ENCODE results near the gene NAA60.

NAA60 gene

DNA sequence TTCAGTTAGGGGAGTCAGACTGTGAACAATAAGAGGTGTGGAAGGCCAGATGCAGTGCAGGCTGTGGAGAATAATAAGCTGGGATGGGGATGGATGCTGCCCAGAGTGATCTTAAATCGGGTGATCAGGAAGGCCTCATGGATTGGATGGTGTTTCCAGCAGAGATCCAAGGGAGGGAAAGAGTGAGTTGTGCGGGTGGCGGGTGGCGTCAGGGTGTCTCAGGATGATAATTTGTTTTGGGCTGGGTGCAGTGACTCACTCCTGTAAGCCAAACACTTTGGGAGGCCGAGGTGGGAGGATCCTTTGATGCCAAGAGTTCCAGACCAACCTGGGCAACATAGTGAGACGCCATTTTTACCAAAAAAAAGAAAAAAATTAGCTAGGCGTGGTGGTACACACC, 65.3 kb downstream of the NAA60 start:
- TF ChIP-seq, protein P1, sequence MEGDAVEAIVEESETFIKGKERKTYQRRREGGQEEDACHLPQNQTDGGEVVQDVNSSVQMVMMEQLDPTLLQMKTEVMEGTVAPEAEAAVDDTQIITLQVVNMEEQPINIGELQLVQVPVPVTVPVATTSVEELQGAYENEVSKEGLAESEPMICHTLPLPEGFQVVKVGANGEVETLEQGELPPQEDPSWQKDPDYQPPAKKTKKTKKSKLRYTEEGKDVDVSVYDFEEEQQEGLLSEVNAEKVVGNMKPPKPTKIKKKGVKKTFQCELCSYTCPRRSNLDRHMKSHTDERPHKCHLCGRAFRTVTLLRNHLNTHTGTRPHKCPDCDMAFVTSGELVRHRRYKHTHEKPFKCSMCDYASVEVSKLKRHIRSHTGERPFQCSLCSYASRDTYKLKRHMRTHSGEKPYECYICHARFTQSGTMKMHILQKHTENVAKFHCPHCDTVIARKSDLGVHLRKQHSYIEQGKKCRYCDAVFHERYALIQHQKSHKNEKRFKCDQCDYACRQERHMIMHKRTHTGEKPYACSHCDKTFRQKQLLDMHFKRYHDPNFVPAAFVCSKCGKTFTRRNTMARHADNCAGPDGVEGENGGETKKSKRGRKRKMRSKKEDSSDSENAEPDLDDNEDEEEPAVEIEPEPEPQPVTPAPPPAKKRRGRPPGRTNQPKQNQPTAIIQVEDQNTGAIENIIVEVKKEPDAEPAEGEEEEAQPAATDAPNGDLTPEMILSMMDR (IDR thresholded peaks at IDR 0.05; ENCODE audit: borderline replicate concordance, control extremely low read depth, extremely low read depth, insufficient read depth, missing control alignments) = no peak
- in situ Hi-C loops (cut with MboI; ENCODE audit: low sequenced_read_pairs, unreplicated experiment) = no loop called here
- DNase-seq (ENCODE audit: low spot score) = no peak

DNA sequence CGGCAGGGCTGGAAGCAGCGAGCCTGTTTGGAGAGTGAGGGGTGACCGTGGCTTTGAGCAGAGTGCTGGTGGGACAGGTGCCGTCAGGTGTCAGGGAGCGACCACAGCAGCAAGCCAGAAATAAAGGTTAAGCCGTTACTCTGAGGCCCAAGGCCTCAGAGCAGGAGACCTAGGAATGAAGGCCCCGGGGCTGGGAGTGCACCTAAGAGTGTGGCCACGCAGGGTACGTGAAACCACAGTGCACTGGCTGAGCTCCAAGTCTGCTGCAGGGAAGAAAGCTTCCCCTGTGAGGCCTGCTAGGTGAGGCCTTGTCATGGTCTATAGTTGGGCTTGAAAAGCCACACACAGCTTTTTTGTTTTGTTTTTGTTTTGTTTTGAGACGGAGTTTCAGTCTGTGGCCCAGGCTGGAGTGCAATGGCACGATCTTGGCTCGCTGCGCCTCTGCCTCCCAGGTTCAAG, 66.0 kb downstream of the NAA60 start:
- no peak for DNase-seq (ENCODE audit: low spot score)
- in situ Hi-C loops (cut with MboI; ENCODE audit: low sequenced_read_pairs, unreplicated experiment) = no loop called here
- TF ChIP-seq, protein P1 (IDR thresholded peaks at IDR 0.05; ENCODE audit: borderline replicate concordance, control extremely low read depth, extremely low read depth, insufficient read depth, missing control alignments) = no peak

DNA sequence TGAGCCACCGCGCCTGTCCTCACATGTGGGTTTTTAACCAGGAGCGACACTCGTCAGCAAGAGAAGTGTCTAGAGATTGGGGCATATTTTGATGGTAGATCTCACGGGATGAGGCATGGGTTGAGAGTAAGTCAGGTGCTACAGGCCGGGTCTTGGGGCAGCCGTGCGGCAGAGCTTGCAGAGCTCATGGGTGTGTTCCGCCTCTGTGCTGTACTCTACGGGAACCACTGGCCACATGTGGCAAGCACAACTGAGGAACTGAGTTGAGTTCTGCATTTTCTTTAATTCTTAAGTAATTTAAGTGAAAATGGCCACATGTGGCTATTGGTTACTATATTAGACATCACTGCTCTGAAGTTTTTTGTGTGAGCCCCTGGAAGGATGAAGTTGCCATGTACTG, 66.9 kb downstream of the NAA60 start:
- TF ChIP-seq, protein P1 (IDR thresholded peaks at IDR 0.05; ENCODE audit: borderline replicate concordance, control extremely low read depth, extremely low read depth, insufficient read depth, missing control alignments) = no peak
- DNase-seq (ENCODE audit: low spot score) = no peak
- in situ Hi-C loops (cut with MboI; ENCODE audit: low sequenced_read_pairs, unreplicated experiment) = no loop called here

DNA sequence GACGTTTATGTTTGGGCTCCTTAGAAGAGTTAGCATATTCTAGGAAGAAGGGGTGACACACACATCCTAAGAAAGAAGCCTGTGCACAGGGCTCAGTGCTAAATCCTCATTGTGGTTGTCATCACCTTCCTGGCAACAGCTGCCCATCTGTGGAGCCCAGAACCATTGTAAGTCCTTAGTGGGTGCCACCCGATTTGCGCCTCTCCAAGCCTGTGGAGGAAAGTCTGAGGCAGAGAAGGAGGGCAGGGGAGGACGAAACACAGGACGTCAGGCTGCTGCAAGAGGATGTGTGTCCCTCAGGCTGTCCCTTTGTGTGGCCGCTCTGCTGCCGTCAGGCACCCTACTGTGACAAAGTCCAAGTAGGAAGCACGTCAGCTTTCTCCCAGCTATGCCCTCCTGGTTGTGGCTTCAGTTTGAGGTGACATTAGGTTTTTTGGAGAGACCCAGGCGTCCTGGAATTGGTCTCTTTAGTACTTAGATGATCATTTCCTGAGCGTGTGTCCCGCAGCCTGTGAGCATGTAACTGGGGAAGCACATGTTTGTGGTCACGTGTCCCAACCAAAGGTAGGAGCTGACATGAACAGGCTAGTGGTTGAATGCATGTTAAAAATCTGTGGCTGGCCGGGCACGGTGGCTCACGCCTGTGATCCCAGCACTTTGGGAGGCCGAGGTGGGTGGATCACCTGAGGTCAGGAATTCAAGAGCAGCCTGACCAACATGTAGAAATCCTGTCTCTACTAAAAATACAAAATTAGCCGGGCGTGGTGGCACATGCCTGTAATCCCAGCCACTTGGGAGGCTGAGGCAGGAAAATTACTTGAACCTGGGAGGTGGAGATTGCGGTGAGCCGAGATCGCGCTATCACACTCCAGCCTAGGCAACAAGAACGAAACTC, 68.1 kb downstream of the NAA60 start:
- DNase-seq (ENCODE audit: low spot score) = no peak
- in situ Hi-C loops (cut with MboI; ENCODE audit: low sequenced_read_pairs, unreplicated experiment) = no loop called here
- TF ChIP-seq, protein P1 (IDR thresholded peaks at IDR 0.05; ENCODE audit: borderline replicate concordance, control extremely low read depth, extremely low read depth, insufficient read depth, missing control alignments) = no peak

DNA sequence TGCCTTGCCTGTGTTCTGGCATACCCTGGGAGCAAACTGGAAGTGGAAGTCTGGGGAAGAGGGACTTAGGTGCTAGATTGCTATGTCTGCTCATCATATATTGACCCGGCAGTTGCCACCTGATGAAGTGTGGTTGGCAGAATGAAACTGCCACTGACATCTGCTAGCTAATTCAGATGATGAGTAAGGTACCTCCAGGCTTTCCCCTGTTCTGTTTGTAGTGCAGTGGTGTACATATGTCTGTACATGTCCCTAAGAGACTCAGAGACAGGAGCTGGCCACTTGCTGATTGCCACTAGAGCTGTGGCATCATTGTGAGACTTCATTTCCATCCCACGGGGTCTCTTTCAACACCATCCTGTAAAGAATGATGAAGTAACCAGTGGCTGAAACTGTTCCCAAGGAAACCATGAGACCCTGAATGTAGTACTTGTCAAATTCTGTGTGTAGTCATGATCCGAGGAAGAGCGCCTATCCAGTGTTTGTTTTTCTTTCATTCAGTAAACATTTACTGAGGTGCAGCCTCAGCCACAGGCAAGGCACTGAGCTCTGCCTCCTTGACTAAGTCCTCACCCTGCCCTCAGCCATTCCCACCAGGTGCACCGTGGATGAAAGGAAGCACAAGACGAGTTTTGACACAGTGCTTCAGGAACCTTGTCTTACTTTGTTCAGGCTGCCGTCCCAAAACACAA, 70.6 kb downstream of the NAA60 start:
- DNase-seq (ENCODE audit: low spot score) = no peak
- in situ Hi-C loops (cut with MboI; ENCODE audit: low sequenced_read_pairs, unreplicated experiment) = no loop called here
- TF ChIP-seq, protein P1 (IDR thresholded peaks at IDR 0.05; ENCODE audit: borderline replicate concordance, control extremely low read depth, extremely low read depth, insufficient read depth, missing control alignments) = no peak

DNA sequence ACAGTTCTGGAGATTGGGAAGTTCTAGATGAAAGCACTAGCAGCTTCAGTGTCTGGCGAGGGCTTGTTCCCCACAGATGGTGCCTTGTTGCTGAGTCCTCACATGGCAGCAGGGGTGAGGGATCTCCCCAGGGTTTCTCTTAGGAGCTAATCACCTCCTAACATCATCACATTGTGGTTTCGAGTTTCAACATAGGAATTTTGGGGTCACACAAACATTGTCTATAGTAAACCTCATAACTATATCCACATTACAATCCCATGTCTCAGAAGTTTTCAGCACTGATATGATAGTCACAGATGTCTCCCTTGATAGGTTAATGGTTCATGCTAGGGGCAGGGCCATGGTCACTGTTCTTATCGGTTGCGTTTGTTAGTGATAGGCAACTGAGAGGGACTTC, 71.1 kb downstream of the NAA60 start:
- in situ Hi-C loops (cut with MboI; ENCODE audit: low sequenced_read_pairs, unreplicated experiment) = no loop called here
- TF ChIP-seq, protein P1 (IDR thresholded peaks at IDR 0.05; ENCODE audit: borderline replicate concordance, control extremely low read depth, extremely low read depth, insufficient read depth, missing control alignments) = no peak
- DNase-seq (ENCODE audit: low spot score) = no peak
